ENCODE measurements around the gene THAP3.

- TF ChIP-seq GABPB2 (CRISPR knock-in tag; conservative IDR thresholded peaks at IDR 0.05) = no peak
- TF ChIP-seq ZNF407 (IDR thresholded peaks at IDR 0.05; ENCODE audit: low read depth) = no peak
- no peak for TF ChIP-seq MXD1 (CRISPR knock-in tag; IDR thresholded peaks at IDR 0.05; ENCODE audit: borderline replicate concordance, poor library complexity, severe bottlenecking)
- TF ChIP-seq NR2C2 (CRISPR knock-in tag; IDR thresholded peaks at IDR 0.05) = no peak
- no peak for TF ChIP-seq NR2C2 (tag; IDR thresholded peaks at IDR 0.05)
- TF ChIP-seq CTCF (IDR thresholded peaks at IDR 0.05 in 2 of 3, conservative IDR thresholded peaks at IDR 0.05 in 1 of 3; ENCODE audit: insufficient read depth in 2 of 3, low read depth in 1 of 3, low read length in 3 of 3) = peak; percentile 59 to 69 (median 67)
- no peak for TF ChIP-seq HDGF (IDR thresholded peaks at IDR 0.05)
- TF ChIP-seq SPI1 (IDR thresholded peaks at IDR 0.05; ENCODE audit: borderline replicate concordance, low read depth, low read length) = no peak
- no peak for TF ChIP-seq HDAC6 (IDR thresholded peaks at IDR 0.05; ENCODE audit: low read depth, low read length)
These were observed 43.9 kb upstream of the THAP3 start for GRCh38 chr1:6580593-6581409.

Data from K562 (cell line).